ENCODE data around the gene ARAP1.

ARAP1 gene

GRCh38 chr11:72635933-72636332 is 116.3 kb downstream of the ARAP1 start:
- no peak for DNase-seq (ENCODE audit: low spot score)

DNA sequence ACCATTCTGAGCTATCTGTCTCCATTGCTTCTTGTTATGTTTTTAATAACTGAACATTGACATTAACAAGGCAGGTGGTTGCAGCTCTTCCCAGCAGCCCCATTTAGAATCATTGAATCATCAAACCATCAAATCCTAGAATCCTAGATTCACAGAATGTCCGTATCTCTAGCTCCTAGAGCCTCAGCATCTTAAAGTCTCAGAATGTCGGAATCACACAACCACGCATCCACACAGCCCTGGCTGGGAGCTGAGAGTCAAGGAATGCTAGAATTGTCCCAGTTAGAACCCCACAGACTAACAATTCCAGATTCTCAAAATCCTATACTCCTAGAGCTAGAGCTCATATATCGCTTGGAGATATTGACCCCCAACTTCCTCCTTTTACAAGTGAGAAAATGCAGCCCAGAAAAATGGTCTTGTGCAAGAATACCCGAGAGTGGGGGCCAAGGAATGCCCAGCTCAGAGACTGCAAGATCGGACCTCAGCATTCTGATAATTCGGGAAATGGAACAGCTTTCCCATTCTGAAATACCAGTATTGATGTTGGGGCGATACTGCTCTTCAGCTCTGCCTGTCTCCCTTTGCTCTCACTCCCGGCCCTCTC is 116.8 kb downstream of the ARAP1 start:
- no peak for DNase-seq (ENCODE audit: low spot score)
